KMS-11 (cell line): ENCODE data around the gene BLNK.

Experiments
- H2AFZ ChIP-seq: fragments of 200-600 bp; sonication (generic); 2 replicates; pipeline ENCODE4 v1.6.1; 2016; ENCODE audit warnings: antibody characterized with exemption, mixed run types, low read depth
- H3K27ac ChIP-seq: fragments of 200-600 bp; sonication (generic); 2 replicates; pipeline ENCODE4 v1.6.1; 2016; ENCODE audit warnings: mild to moderate bottlenecking, mixed run types
- H3K27me3 ChIP-seq: fragments of 200-600 bp; sonication (generic); 2 replicates; pipeline ENCODE4 v1.6.1; 2017; ENCODE audit warnings: mild to moderate bottlenecking, low read depth, mixed run types, moderate library complexity; ENCODE audit not compliant: insufficient read depth
- H3K36me3 ChIP-seq: fragments of 200-600 bp; sonication (generic); 2 replicates; pipeline ENCODE4 v1.6.1; 2017; ENCODE audit warnings: mild to moderate bottlenecking, mixed run types; ENCODE audit not compliant: insufficient read depth
- H3K4me1 ChIP-seq: fragments of 200-600 bp; sonication (generic); 2 replicates; pipeline ENCODE4 v1.6.1; 2016; ENCODE audit warnings: mild to moderate bottlenecking, low read depth, mixed run types; ENCODE audit not compliant: poor library complexity, severe bottlenecking
- H3K4me2 ChIP-seq: fragments of 200-600 bp; sonication (generic); 2 replicates; pipeline ENCODE4 v1.7.0; 2016; ENCODE audit warnings: mild to moderate bottlenecking, mixed run types
- H3K4me3 ChIP-seq: fragments of 200-600 bp; sonication (generic); IDR thresholded peaks from 2 replicates; pipeline ENCODE4 v1.6.1; 2017; ENCODE audit warnings: low read depth, low read length, mixed read lengths; ENCODE audit not compliant: insufficient read depth
- H3K79me2 ChIP-seq: fragments of 200-600 bp; sonication (generic); 2 replicates; pipeline ENCODE4 v1.6.1; 2016; ENCODE audit warnings: low read depth, mixed run types; ENCODE audit not compliant: insufficient read depth
- H3K9ac ChIP-seq: fragments of 200-600 bp; sonication (generic); 2 replicates; pipeline ENCODE4 v1.6.1; 2016; ENCODE audit warnings: mild to moderate bottlenecking, mixed run types
- H4K20me1 ChIP-seq: fragments of 200-600 bp; sonication (generic); 2 replicates; pipeline ENCODE4 v1.6.1; 2016; ENCODE audit warnings: mild to moderate bottlenecking, mixed run types; ENCODE audit not compliant: insufficient read depth
- CTCF ChIP-seq: fragments of 200-600 bp; sonication (generic); conservative IDR thresholded peaks from 2 replicates; pipeline ENCODE4 v1.6.1; 2017; ENCODE audit warnings: low read depth, mild to moderate bottlenecking, antibody characterized with exemption, low read length, moderate library complexity, mixed read lengths

BLNK gene

GRCh38 chr10:96222441-96222840, 48.9 kb downstream of the BLNK start:
- Histone ChIP-seq H3K79me2 (no peaks in the 10 kb centered on the region), H3K9ac (no peak overlapping the region), H2AFZ (no peak overlapping the region), H3K27ac (no peak overlapping the region), H4K20me1 (no peaks in the 10 kb centered on the region), H3K4me1 (no peaks in the 10 kb centered on the region), H3K36me3 (no peaks in the 10 kb centered on the region), H3K4me2 (no peak overlapping the region), H3K27me3 (no peaks in the 10 kb centered on the region), H3K4me3 (no peak overlapping the region)
- TF ChIP-seq CTCF: no peak

- Histone ChIP-seq H3K9ac (no peak overlapping the region), H3K27me3 (no peaks in the 10 kb centered on the region), H3K27ac (no peak overlapping the region), H3K4me1 (no peaks in the 10 kb centered on the region), H3K4me3 (no peak overlapping the region), H2AFZ (no peak overlapping the region), H3K79me2 (no peaks in the 10 kb centered on the region), H3K4me2 (no peak overlapping the region), H3K36me3 (no peaks in the 10 kb centered on the region), H4K20me1 (no peaks in the 10 kb centered on the region)
- no peak for TF ChIP-seq CTCF
Measured at GRCh38 chr10:96218826-96219225, 52.5 kb downstream of the BLNK start.

- no peaks in the 10 kb centered on the region for H3K27me3 ChIP-seq
- no peaks in the 10 kb centered on the region for H3K79me2 ChIP-seq
- no peaks in the 10 kb centered on the region for H4K20me1 ChIP-seq
- no peak overlapping the region for H2AFZ ChIP-seq
- no peak overlapping the region for H3K27ac ChIP-seq
- no peak overlapping the region for H3K9ac ChIP-seq
- H3K36me3 ChIP-seq: no peaks in the 10 kb centered on the region
- TF ChIP-seq CTCF: no peak
- H3K4me3 ChIP-seq: no peak overlapping the region
- H3K4me2 ChIP-seq: no peak overlapping the region
- no peaks in the 10 kb centered on the region for H3K4me1 ChIP-seq
Measured at GRCh38 chr10:96217711-96218110, 53.7 kb downstream of the BLNK start.

- Histone ChIP-seq H3K36me3 (no peaks in the 10 kb centered on the region), H3K4me1 (no peaks in the 10 kb centered on the region), H2AFZ (no peak overlapping the region), H3K4me2 (no peak overlapping the region), H3K79me2 (no peaks in the 10 kb centered on the region), H4K20me1 (no peaks in the 10 kb centered on the region), H3K27ac (no peak overlapping the region), H3K4me3 (no peak overlapping the region), H3K27me3 (no peaks in the 10 kb centered on the region), H3K9ac (no peak overlapping the region)
- no peak for TF ChIP-seq CTCF
Measured at GRCh38 chr10:96216775-96217174, 54.6 kb downstream of the BLNK start.

- H3K4me1 ChIP-seq: peaks cover 15% of the 10 kb centered on the region
- TF ChIP-seq CTCF: no peak
- H3K9ac ChIP-seq: no peak overlapping the region
Measured at GRCh38 chr10:96212911-96213310, 58.5 kb downstream of the BLNK start.

More at GRCh38 chr10:96212911-96213310, 58.5 kb downstream of the BLNK start:
- H3K36me3 ChIP-seq: no peaks in the 10 kb centered on the region
- H2AFZ ChIP-seq: no peak overlapping the region
- H3K4me3 ChIP-seq: no peak overlapping the region
- H4K20me1 ChIP-seq: no peaks in the 10 kb centered on the region
- H3K27ac ChIP-seq: no peak overlapping the region
- H3K4me2 ChIP-seq: no peak overlapping the region
- H3K79me2 ChIP-seq: no peaks in the 10 kb centered on the region
- H3K27me3 ChIP-seq: no peaks in the 10 kb centered on the region
